GM12891 (cell line): ENCODE data around the gene KRTAP1-4.

Source experiments
- DNase-seq: peaks from one replicate; pipeline ENCODE4 v3.0.0; 2011; ENCODE audit warnings: low spot score; ENCODE audit not compliant: insufficient read length
- FAIRE-seq: peaks from 2 replicates; lab custom pipeline; 2011; peaks lifted over from hg19 to GRCh38; lab: Jason Lieb, UNC
- PAX5 ChIP-seq: IDR thresholded peaks from 2 replicates; pipeline ENCODE4 v1.6.1; 2011; ENCODE audit warnings: low read length, moderate library complexity, mild to moderate bottlenecking; ENCODE audit not compliant: insufficient read depth, severe bottlenecking
- POLR2A ChIP-seq: IDR thresholded peaks from 2 replicates; pipeline ENCODE4 v1.6.1; 2011; ENCODE audit warnings: low read depth, low read length, control low read depth
- POLR2AphosphoS5 ChIP-seq: IDR thresholded peaks from 2 replicates; pipeline ENCODE4 v1.6.1; 2011; ENCODE audit warnings: low read depth, low read length, control low read depth
- POU2F2 ChIP-seq: IDR thresholded peaks from 2 replicates; pipeline ENCODE4 v1.6.1; 2011; ENCODE audit warnings: low read depth, mild to moderate bottlenecking, control low read depth, low read length, moderate library complexity
- SPI1 ChIP-seq: IDR thresholded peaks from 2 replicates; pipeline ENCODE4 v1.6.1; 2011; ENCODE audit warnings: low read depth, low read length, control low read depth
- TAF1 ChIP-seq: IDR thresholded peaks from 2 replicates; pipeline ENCODE4 v1.6.1; 2011; ENCODE audit warnings: low read depth, low read length, control low read depth

Gene KRTAP1-4

DNA sequence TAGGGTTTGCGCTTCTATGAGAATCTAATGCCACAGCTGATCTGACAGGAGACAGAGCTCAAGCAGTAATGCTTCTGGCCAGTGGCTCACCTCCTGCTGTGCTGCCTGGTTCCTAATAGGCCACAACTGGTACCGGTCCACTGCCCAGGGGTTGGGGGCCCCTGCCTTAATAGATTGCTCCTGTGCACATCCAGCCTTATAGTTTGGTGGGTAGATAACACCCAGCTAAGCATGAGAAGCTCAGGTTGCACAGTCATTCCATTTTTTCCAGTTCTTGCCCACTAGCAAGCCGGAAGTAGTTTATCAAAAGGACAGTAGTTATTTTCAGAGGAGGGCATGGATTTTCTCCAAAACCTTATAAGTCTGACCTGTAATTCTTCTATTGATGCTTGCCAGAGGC lies 10.6 kb downstream of the KRTAP1-4 start:
- DNase-seq (no peak), FAIRE-seq (no peak)
- TF ChIP-seq SPI1 (no peak), POLR2AphosphoS5 (no peak), PAX5 (no peak), TAF1 (no peak), POLR2A (no peak), POU2F2 (no peak)

DNA sequence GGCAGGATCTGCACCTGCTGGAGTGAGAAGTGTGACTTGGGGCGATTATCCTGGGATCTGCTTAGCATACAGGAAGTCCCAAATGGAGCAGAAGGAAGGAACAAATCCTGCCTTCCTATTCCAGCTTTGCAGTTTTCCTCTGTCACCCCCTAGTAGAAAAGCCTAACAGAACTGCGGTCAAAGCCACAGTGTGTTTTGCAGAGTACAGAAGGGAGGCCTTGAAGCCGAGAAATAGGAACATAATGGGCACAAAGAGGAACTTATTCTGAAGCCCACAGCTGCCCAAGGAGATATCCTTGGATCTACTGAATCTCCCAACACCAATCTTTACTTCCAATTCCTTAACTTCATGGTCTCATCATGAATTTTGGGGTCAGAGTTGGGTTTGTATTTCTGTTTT lies 11.5 kb downstream of the KRTAP1-4 start:
- DNase-seq (no peak), FAIRE-seq (no peak)
- no peak for TF ChIP-seq POLR2A
- TF ChIP-seq SPI1 = no peak
- no peak for TF ChIP-seq POU2F2
- no peak for TF ChIP-seq PAX5
- TF ChIP-seq TAF1 = no peak
- TF ChIP-seq POLR2AphosphoS5 = no peak

DNA sequence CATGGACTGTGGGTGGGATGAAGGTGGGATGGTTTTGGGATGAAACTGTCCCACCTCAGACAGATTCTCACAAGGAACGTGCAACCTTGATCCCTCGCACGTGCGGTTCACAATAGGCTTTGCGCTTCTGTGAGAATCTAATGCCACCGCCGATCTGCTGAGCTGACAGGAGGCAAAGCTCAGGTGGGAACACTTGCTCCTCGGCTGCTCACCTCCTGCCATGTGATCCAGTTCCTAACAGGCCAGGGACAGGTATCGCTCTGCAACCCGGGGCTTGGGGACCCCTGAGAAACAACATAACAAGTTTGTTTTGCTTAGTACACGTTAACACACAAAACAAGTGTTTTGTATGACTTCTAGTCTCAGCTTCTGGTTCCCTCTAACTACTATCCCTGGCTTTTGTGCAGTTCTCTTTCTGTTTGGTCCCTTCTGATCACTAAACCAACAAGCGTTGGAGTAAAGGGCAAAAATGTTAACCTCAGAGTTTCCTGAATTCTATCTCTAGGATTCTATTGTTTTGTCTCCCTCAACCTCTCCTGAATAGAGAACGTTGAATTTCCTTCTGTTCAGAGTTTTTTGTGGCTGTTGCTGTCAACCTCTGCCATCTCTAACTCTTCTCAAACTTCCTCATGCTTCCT lies 13.3 kb downstream of the KRTAP1-4 start:
- TF ChIP-seq POLR2A = no peak
- TF ChIP-seq POU2F2 = no peak
- no peak for TF ChIP-seq TAF1
- no peak for TF ChIP-seq PAX5
- TF ChIP-seq SPI1 = no peak
- TF ChIP-seq POLR2AphosphoS5 = no peak
- DNase-seq (no peak), FAIRE-seq (no peak)

DNA sequence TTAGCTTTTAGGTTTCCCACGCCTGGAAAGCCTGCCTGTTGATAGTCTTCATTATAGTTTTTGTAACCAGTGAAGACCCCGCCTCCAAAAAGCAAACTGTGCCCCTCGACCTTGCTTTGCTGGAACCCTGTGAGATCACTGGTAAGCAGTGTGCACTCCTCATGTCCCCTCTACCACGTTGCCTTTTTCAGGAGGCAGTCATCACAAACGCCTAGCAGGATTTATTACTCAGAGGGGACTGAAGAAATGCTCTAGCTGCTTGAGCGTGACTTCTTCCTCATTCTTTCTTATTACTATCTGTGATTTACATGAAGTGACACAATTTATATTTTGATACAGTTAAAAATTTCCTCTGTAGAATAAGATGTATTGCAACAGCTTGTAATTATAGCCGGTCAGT lies 14.5 kb downstream of the KRTAP1-4 start:
- TF ChIP-seq PAX5 = no peak
- TF ChIP-seq SPI1 = no peak
- TF ChIP-seq TAF1 = no peak
- no peak for TF ChIP-seq POLR2AphosphoS5
- TF ChIP-seq POU2F2 = no peak
- no peak for TF ChIP-seq POLR2A
- DNase-seq (no peak), FAIRE-seq (no peak)

DNA sequence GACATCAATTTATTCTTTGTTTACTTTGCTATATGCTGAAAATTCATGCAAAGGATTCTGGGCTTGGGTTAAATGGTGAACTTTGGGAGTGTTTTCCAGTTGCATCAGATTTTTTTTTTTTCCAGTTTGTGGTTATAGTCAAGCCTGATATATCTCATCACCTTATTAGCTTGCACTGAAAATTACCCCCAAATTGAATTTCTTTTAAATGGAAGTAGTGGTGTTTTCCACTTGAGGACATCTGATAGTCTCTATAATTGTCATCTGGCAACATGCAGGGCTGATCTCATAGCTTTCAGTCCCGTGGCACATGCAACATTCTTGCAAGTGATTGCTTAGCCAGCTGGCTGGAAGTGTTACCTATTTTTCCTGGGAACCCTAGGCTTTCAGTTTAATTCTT lies 16.4 kb downstream of the KRTAP1-4 start:
- TF ChIP-seq SPI1 (no peak), POU2F2 (no peak), POLR2A (no peak)
- DNase-seq (no peak), FAIRE-seq (no peak)

DNA sequence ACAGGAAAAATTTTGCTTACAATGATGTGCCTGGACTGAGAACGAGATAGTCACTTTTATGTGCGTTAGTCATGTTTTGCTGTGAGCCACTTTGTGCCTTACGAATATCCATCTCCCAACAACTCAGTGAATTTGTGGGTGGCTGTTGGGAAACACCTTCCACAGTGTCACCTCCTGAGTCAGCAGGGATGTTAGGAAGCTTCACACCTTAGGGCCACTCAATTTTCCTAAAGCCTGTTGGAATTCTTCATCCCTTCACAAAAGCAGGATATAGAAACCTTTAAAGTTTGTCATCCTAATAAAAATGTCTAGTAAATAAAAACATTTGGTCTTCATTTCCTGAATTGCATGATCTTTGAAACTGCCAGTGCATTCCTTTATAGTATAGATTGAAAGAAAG lies 16.8 kb downstream of the KRTAP1-4 start:
- TF ChIP-seq TAF1 (no peak), SPI1 (no peak), POLR2A (no peak), PAX5 (no peak), POU2F2 (no peak), POLR2AphosphoS5 (no peak)
- DNase-seq (no peak), FAIRE-seq (no peak)

DNA sequence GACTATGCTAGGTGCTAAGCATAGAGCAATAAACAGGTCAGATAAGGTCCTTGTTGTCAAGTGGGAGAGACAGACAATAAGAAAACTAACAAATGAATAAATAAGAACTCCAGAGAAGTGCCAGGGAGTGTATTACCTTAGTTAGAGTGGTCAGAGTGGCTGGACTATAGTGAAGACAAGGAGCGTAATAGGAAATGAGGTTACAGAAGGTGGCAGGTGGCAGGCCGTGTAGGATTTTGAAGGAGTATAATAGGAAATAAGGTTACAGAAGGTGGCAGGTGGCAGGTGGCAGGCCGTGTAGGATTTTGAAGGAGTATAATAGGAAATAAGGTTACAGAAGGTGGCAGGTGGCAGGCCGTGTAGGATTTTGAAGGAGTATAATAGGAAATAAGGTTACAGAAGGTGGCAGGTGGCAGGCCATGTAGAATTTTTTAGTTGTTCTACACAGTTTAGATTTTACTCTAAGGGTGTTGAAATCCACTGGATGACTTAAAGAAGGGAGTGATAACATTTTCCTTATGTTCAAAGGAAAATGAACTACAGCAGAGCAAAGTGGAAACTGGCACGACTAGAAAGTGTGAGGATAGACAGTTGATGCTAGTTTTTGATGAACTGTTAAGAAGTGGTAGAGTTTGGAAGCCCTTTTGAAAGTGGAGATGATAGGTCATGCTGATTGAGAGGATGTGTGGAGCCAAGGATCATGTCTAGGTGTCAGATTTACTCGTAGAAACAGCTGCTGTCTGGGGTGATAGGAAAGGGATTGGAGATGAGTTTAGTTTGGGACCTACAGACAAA lies 17.5 kb downstream of the KRTAP1-4 start:
- TF ChIP-seq TAF1 = no peak
- TF ChIP-seq PAX5 = no peak
- TF ChIP-seq POLR2A = no peak
- TF ChIP-seq POLR2AphosphoS5 = no peak
- TF ChIP-seq POU2F2 = no peak
- TF ChIP-seq SPI1 = no peak
- DNase-seq (no peak), FAIRE-seq (no peak)

DNA sequence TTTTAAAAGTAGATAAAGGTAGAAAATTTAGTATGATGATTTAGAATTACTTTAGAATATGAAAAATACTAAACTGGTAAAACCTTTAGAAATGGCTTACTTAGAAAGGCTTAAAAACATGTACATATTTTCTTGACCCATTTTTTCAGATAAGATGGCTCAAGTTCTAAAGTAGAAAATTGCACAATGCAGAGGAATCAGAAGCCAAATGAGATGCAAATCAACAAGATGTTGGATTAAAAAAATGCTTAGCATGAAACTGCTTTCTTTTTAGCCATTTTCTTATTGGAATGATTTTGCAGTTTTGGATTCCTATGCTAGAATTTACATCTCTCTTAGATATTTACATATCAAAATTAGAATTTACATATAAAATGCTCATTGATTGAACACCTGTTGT lies 19.6 kb downstream of the KRTAP1-4 start:
- no peak for DNase-seq
- TF ChIP-seq POU2F2 (no peak), POLR2AphosphoS5 (no peak), SPI1 (no peak), TAF1 (no peak), POLR2A (no peak), PAX5 (no peak)
- no peak for FAIRE-seq

DNA sequence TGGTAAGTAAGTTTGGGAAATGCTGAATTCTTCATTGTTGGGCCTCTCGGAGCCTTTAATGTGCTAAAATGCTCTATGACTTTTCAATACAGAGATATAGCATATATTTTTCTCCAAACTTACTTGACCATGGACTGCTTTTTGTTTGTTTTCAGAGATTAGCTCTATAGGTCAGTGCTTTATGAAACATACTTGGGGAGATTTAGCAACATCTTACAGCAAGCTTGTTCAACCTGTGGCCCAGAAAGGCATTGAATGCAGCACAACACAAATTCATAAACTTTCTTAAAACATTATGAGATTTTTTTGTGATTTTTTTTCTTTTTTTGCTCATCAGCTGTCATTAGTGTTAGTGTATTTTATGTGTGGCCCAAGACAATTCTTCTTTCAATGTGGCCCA lies 20.1 kb downstream of the KRTAP1-4 start:
- TF ChIP-seq POLR2AphosphoS5 = no peak
- DNase-seq (no peak), FAIRE-seq (no peak)

DNA sequence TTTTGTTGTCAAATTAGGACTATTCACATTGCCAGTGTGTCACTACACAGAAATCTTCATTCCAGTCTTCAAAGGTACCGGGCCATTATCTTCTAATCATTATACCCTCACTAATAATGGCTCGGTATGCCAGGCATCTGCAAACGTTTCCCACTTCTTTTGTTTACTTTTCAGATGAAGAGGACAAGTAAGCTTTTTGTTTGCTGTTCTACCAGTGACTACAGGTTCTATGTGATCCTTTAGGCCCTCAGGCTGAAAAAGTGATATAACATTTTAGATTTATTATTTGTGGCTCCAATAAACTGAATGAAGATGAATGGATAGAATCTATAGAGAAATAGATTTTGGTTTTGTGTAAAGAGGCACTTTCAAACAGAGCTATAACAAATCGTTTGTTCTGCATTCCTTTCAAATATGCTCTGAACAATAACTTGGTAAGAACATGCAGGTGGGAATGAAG lies 20.7 kb downstream of the KRTAP1-4 start:
- no peak for TF ChIP-seq SPI1
- TF ChIP-seq POLR2AphosphoS5 = no peak
- TF ChIP-seq TAF1 = no peak
- TF ChIP-seq PAX5 = no peak
- TF ChIP-seq POU2F2 = no peak
- no peak for TF ChIP-seq POLR2A
- DNase-seq (no peak), FAIRE-seq (no peak)
